HEK293T (cell line): ENCODE data around the gene SARM1.

ENCODE experiments used
- CTCF ChIA-PET: fragments of 350-600 bp; formaldehyde crosslinking; extraction: SDS; loops from one replicate; lab custom pipeline; 2021; ENCODE audit warnings: antibody characterized with exemption, inconsistent platforms; lab: Yijun Ruan, JAX
- POLR2A ChIA-PET: fragments of 350-600 bp; formaldehyde crosslinking; extraction: SDS; loops from one replicate; lab custom pipeline; 2020; ENCODE audit warnings: antibody characterized with exemption, inconsistent platforms; lab: Yijun Ruan, JAX
- DNase-seq: peaks from one replicate; pipeline ENCODE4 v3.0.0; 2012; ENCODE audit warnings: mixed read lengths; ENCODE audit errors: extremely low spot score
- ARNT ChIP-seq: fragments of 450-650 bp; IDR thresholded peaks from 2 replicates; pipeline ENCODE4 v1.6.1; 2017; ENCODE audit warnings: mild to moderate bottlenecking
- BHLHE40 ChIP-seq: fragments of 450-650 bp; IDR thresholded peaks from 2 replicates; pipeline ENCODE4 v1.6.1; 2016; ENCODE audit warnings: mild to moderate bottlenecking, moderate library complexity, borderline replicate concordance
- CTBP1 ChIP-seq: fragments of 450-650 bp; IDR thresholded peaks from 2 replicates; pipeline ENCODE4 v1.6.1; 2016; ENCODE audit warnings: borderline replicate concordance
- ELF4 ChIP-seq: fragments of 450-650 bp; IDR thresholded peaks from 2 replicates; pipeline ENCODE4 v1.6.1; 2017; ENCODE audit warnings: antibody characterized with exemption
- FOXA1 ChIP-seq: fragments of 450-650 bp; IDR thresholded peaks from 2 replicates; pipeline ENCODE4 v1.6.1; 2016; ENCODE audit warnings: mild to moderate bottlenecking
- FOXK2 ChIP-seq: fragments of 450-650 bp; IDR thresholded peaks from 2 replicates; pipeline ENCODE4 v1.6.1; 2016; ENCODE audit warnings: mild to moderate bottlenecking
- FOXM1 ChIP-seq: fragments of 450-650 bp; IDR thresholded peaks from 2 replicates; pipeline ENCODE4 v1.6.1; 2017; ENCODE audit warnings: mild to moderate bottlenecking, borderline replicate concordance
- HDGF ChIP-seq: fragments of 450-650 bp; IDR thresholded peaks from 2 replicates; pipeline ENCODE4 v1.6.1; 2017; ENCODE audit warnings: antibody characterized with exemption, borderline replicate concordance
- L3MBTL2 ChIP-seq: fragments of 450-650 bp; conservative IDR thresholded peaks from 2 replicates; pipeline ENCODE4 v1.6.1; 2016; ENCODE audit warnings: mild to moderate bottlenecking
- LEF1 ChIP-seq: fragments of 450-650 bp; IDR thresholded peaks from 2 replicates; pipeline ENCODE4 v1.6.1; 2017; ENCODE audit warnings: mild to moderate bottlenecking, borderline replicate concordance
- NFRKB ChIP-seq: fragments of 450-650 bp; IDR thresholded peaks from 2 replicates; pipeline ENCODE4 v1.6.1; 2016; ENCODE audit warnings: mild to moderate bottlenecking, moderate library complexity
- PKNOX1 ChIP-seq: fragments of 450-650 bp; IDR thresholded peaks from 2 replicates; pipeline ENCODE4 v1.6.1; 2016
- SP1 ChIP-seq: fragments of 450-650 bp; IDR thresholded peaks from 2 replicates; pipeline ENCODE4 v1.6.1; 2017
- SUZ12 ChIP-seq: fragments of 450-650 bp; IDR thresholded peaks from 2 replicates; pipeline ENCODE4 v1.6.1; 2016; ENCODE audit warnings: mild to moderate bottlenecking
- TARDBP ChIP-seq: fragments of 450-650 bp; IDR thresholded peaks from 2 replicates; pipeline ENCODE4 v1.6.1; 2016
- ZNF384 ChIP-seq: fragments of 450-650 bp; IDR thresholded peaks from 2 replicates; pipeline ENCODE4 v1.6.1; 2016

SARM1 gene

GRCh38 chr17:28341516-28341915 lies 30.0 kb upstream of the SARM1 start:
- DNase-seq, result no peak
- ChIA-PET POLR2A (no interaction called here), CTCF (no interaction called here)
- TF ChIP-seq ELF4 (no peak), SP1 (no peak), FOXK2 (no peak), LEF1 (no peak), NFRKB (no peak)

GRCh38 chr17:28342313-28342712 lies 29.2 kb upstream of the SARM1 start:
- ChIA-PET POLR2A (interaction anchor here (3.0 kb wide), 1 partner anchor 15 kb away, joined by 18 read pairs; the partner anchor contains the start of gene POLDIP2), CTCF (no interaction called here)
- TF ChIP-seq SP1, result no peak
- TF ChIP-seq ZNF384, result no peak
- no peak for TF ChIP-seq FOXK2
- no peak for TF ChIP-seq PKNOX1
- no peak for TF ChIP-seq HDGF
- no peak for TF ChIP-seq FOXA1
- no peak for DNase-seq

GRCh38 chr17:28343491-28343932 lies 28.0 kb upstream of the SARM1 start:
- POLR2A ChIA-PET, result interaction anchor here (0.9 to 3.0 kb wide), 5 partner anchors 8 to 23 kb away, joined by 3 to 18 read pairs (median 8); partner anchors contain the start of genes IFT20, POLDIP2 and TNFAIP1
- CTCF ChIA-PET, result no interaction called here
- no peak for DNase-seq
- TF ChIP-seq FOXK2 (no peak), SP1 (no peak), FOXM1 (no peak), L3MBTL2 (no peak)

GRCh38 chr17:28344011-28344410 lies 27.5 kb upstream of the SARM1 start:
- TF ChIP-seq FOXM1 (no peak), SUZ12 (no peak), ARNT (no peak), ZNF384 (no peak), SP1 (no peak), CTBP1 (no peak), L3MBTL2 (no peak), BHLHE40 (no peak), NFRKB (no peak)
- no peak for DNase-seq
- ChIA-PET POLR2A (interaction anchor here (1.0 to 3.0 kb wide), 4 partner anchors 8 to 24 kb away, joined by 4 to 18 read pairs (median 11); partner anchors contain the start of genes IFT20, POLDIP2 and TNFAIP1), CTCF (no interaction called here)

- DNase-seq, result no peak
- no peak for TF ChIP-seq PKNOX1
- no peak for TF ChIP-seq NFRKB
- no peak for TF ChIP-seq TARDBP
- no peak for TF ChIP-seq SUZ12
- TF ChIP-seq BHLHE40, result no peak
- TF ChIP-seq FOXM1, result no peak
- TF ChIP-seq ZNF384, result no peak
- ChIA-PET POLR2A (interaction anchor here (1.2 to 3.0 kb wide), 4 partner anchors 9 to 26 kb away, joined by 3 to 18 read pairs (median 11); partner anchors contain the start of genes IFT20, POLDIP2, TNFAIP1 and VTN), CTCF (no interaction called here)
Measured at GRCh38 chr17:28344435-28344901, 27.0 kb upstream of the SARM1 start.

- CTCF ChIA-PET, result interaction anchor here (0.6 to 1.1 kb wide), 3 partner anchors 10 to 482 kb away, joined by 3 to 8 read pairs (median 3); partner anchors contain the start of genes IFT20 and TNFAIP1
- no peak for DNase-seq
- TF ChIP-seq ARNT, result no peak
- no peak for TF ChIP-seq SUZ12
- no peak for TF ChIP-seq CTBP1
- no peak for TF ChIP-seq ELF4
- no peak for TF ChIP-seq SP1
- no peak for TF ChIP-seq LEF1
- no peak for TF ChIP-seq PKNOX1
- TF ChIP-seq L3MBTL2, result no peak
- TF ChIP-seq BHLHE40, result no peak
- POLR2A ChIA-PET, result interaction anchor here (0.9 to 4.0 kb wide), 7 partner anchors 9 to 60 kb away, joined by 3 to 36 read pairs (median 8); partner anchors contain the start of genes IFT20, POLDIP2, SLC46A1 and TNFAIP1
Measured at GRCh38 chr17:28345419-28346198, 25.9 kb upstream of the SARM1 start.
